Liver (tissue), 3 donors: Measurements from ENCODE around the gene MARCHF11.

Experiments used
- JUND ChIP-seq, 2 donors: IDR thresholded peaks; 2 replicates each; pipeline ENCODE4 v1.6.1; 2016; ENCODE audit warnings: antibody characterized with exemption in 2 of 2
- TAF1 ChIP-seq: conservative IDR thresholded peaks from 2 replicates; pipeline ENCODE4 v1.6.1; 2016; ENCODE audit warnings: antibody characterized with exemption, mild to moderate bottlenecking
- TF ChIP-seq, protein P1 (sequence below): IDR thresholded peaks from 2 replicates; pipeline ENCODE4 v1.6.1; 2016; ENCODE audit warnings: antibody characterized with exemption
- TF ChIP-seq, protein P2 (sequence below): IDR thresholded peaks from 2 replicates; pipeline ENCODE4 v1.6.1; 2016; ENCODE audit warnings: antibody characterized with exemption
- TF ChIP-seq, protein P3 (sequence below): fragments of 150-350 bp; IDR thresholded peaks from 2 replicates; pipeline ENCODE4 v1.5.1; 2017; ENCODE audit warnings: improper control_type of control experiment, low read depth, low read length; ENCODE audit not compliant: missing input control
- donor health status: healthy.
- donor health status: healthy.

DNA sequence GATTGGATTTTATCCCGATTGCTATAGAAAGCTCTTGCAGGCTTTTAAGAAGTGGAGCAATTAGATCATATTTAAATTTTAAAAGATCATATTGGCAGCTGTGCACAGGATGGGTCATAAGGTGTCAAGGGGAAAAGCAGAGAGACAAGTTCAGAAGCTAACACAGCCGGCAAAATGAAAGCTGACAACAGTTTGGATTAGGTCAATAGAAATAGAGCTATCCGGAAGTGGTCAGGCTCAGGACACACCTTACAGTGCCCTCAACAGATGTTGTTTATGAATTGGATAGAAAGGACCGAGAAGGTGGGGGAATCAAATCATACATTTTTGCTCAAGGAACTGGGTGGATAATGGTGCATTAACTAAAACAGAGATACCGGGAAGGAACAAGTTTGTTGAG lies 46.3 kb upstream of the MARCHF11 start:
- TF ChIP-seq, protein P1, sequence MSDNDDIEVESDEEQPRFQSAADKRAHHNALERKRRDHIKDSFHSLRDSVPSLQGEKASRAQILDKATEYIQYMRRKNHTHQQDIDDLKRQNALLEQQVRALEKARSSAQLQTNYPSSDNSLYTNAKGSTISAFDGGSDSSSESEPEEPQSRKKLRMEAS = no peak
- TF ChIP-seq, protein P2, sequence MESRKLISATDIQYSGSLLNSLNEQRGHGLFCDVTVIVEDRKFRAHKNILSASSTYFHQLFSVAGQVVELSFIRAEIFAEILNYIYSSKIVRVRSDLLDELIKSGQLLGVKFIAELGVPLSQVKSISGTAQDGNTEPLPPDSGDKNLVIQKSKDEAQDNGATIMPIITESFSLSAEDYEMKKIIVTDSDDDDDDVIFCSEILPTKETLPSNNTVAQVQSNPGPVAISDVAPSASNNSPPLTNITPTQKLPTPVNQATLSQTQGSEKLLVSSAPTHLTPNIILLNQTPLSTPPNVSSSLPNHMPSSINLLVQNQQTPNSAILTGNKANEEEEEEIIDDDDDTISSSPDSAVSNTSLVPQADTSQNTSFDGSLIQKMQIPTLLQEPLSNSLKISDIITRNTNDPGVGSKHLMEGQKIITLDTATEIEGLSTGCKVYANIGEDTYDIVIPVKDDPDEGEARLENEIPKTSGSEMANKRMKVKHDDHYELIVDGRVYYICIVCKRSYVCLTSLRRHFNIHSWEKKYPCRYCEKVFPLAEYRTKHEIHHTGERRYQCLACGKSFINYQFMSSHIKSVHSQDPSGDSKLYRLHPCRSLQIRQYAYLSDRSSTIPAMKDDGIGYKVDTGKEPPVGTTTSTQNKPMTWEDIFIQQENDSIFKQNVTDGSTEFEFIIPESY = no peak
- TF ChIP-seq, protein P3, sequence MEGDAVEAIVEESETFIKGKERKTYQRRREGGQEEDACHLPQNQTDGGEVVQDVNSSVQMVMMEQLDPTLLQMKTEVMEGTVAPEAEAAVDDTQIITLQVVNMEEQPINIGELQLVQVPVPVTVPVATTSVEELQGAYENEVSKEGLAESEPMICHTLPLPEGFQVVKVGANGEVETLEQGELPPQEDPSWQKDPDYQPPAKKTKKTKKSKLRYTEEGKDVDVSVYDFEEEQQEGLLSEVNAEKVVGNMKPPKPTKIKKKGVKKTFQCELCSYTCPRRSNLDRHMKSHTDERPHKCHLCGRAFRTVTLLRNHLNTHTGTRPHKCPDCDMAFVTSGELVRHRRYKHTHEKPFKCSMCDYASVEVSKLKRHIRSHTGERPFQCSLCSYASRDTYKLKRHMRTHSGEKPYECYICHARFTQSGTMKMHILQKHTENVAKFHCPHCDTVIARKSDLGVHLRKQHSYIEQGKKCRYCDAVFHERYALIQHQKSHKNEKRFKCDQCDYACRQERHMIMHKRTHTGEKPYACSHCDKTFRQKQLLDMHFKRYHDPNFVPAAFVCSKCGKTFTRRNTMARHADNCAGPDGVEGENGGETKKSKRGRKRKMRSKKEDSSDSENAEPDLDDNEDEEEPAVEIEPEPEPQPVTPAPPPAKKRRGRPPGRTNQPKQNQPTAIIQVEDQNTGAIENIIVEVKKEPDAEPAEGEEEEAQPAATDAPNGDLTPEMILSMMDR = no peak
- TF ChIP-seq TAF1 = no peak
- TF ChIP-seq JUND (IDR thresholded peaks at IDR 0.05) = no peak
